ENCODE measurements around the gene KDM6A. TPM values are rescaled to one million over a fixed set of nuclear protein-coding genes. Genes with fewer than 3 reads are reported as not detected.
A peak's percentile ranks its signal among the peaks of the same experiment; 100 is the strongest.

Gene KDM6A
- total RNA-seq, 1 donor from 2014 or later: 9.4 TPM

DNA sequence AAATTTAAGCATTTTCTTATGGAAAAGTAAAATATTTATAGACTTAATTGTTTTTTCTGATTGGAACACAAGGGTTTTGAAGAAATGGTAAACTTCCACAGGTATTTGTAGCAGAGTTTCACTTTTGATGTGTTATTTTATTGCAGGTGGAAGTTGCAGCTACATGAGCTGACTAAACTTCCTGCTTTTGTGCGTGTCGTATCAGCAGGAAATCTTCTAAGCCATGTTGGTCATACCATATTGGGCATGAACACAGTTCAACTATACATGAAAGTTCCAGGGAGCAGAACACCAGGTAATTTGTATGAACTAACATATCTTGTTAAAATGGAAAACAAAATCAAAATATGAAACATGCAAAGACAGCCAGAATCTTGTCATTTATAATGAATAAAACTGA lies 210.3 kb downstream of the KDM6A start:
- no peak for DNase-seq

GRCh38 chrX:45110494-45110893 lies 237.5 kb downstream of the KDM6A start:
- Histone ChIP-seq H3K9me3 (replicated peaks) (no peaks in the 10 kb centered on the region), H3K4me3 (no peak overlapping the region), H3K4me1 (no peaks in the 10 kb centered on the region), H3K36me3 (peaks cover 8% of the 10 kb centered on the region), H3K27me3 (ENCODE audit: low read depth) (no peaks in the 10 kb centered on the region), H3K27ac (replicated peaks) (no peak overlapping the region)
- TF ChIP-seq, protein P1, sequence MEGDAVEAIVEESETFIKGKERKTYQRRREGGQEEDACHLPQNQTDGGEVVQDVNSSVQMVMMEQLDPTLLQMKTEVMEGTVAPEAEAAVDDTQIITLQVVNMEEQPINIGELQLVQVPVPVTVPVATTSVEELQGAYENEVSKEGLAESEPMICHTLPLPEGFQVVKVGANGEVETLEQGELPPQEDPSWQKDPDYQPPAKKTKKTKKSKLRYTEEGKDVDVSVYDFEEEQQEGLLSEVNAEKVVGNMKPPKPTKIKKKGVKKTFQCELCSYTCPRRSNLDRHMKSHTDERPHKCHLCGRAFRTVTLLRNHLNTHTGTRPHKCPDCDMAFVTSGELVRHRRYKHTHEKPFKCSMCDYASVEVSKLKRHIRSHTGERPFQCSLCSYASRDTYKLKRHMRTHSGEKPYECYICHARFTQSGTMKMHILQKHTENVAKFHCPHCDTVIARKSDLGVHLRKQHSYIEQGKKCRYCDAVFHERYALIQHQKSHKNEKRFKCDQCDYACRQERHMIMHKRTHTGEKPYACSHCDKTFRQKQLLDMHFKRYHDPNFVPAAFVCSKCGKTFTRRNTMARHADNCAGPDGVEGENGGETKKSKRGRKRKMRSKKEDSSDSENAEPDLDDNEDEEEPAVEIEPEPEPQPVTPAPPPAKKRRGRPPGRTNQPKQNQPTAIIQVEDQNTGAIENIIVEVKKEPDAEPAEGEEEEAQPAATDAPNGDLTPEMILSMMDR (IDR thresholded peaks at IDR 0.05; ENCODE audit: borderline replicate concordance): no peak
- DNase-seq: no peak
- intact Hi-C loops (cut with micrococcal nuclease): no loop called here

More for the DNA sequence above, 210.3 kb downstream of the KDM6A start:
- peaks cover 38% of the 10 kb centered on the region for H3K36me3 ChIP-seq
- intact Hi-C loops (cut with micrococcal nuclease): no loop called here
- H3K9me3 ChIP-seq (replicated peaks): no peaks in the 10 kb centered on the region
- TF ChIP-seq, protein P1 (IDR thresholded peaks at IDR 0.05; ENCODE audit: borderline replicate concordance): no peak
- no peak overlapping the region for H3K4me3 ChIP-seq
- no peaks in the 10 kb centered on the region for H3K27me3 ChIP-seq (ENCODE audit: low read depth)
- no peak overlapping the region for H3K27ac ChIP-seq (replicated peaks)
- no peaks in the 10 kb centered on the region for H3K4me1 ChIP-seq

DNA sequence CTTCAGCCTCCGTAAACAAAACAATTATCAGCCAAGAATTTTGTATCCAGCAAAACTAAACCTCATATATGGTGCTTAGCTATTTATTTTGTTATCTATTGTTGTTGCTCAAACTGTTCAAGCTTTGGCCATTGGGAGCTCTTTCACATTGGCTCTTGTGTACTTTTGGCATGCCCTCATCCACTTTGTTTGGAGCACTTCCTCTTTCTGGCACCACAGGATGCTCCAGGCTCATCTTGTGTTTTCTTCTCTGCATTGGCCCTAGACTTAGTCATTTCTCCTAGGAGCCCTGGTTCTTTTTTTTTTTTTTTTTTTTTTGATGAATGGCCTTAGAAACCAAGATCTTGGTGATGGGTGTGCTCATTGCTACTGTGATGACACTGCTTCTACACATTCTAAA lies 253.2 kb downstream of the KDM6A start:
- no peak for DNase-seq
- TF ChIP-seq, protein P1 (IDR thresholded peaks at IDR 0.05; ENCODE audit: borderline replicate concordance): no peak
- no peak overlapping the region for H3K4me3 ChIP-seq
- no peaks in the 10 kb centered on the region for H3K27me3 ChIP-seq (ENCODE audit: low read depth)
- H3K4me1 ChIP-seq: no peaks in the 10 kb centered on the region
- intact Hi-C loops (cut with micrococcal nuclease): no loop called here
- H3K9me3 ChIP-seq (replicated peaks): peaks cover 11% of the 10 kb centered on the region
- H3K27ac ChIP-seq (replicated peaks): no peak overlapping the region
- H3K36me3 ChIP-seq: no peaks in the 10 kb centered on the region

GRCh38 chrX:45128896-45129454 lies 256.0 kb downstream of the KDM6A start:
- TF ChIP-seq, protein P1 (IDR thresholded peaks at IDR 0.05; ENCODE audit: borderline replicate concordance): no peak

GRCh38 chrX:45133465-45133864 lies 260.5 kb downstream of the KDM6A start:
- H3K9me3 ChIP-seq (replicated peaks): no peaks in the 10 kb centered on the region
- H3K27ac ChIP-seq (replicated peaks): peak overlapping the region; percentile 66
- intact Hi-C loops (cut with micrococcal nuclease): no loop called here
- H3K27me3 ChIP-seq (ENCODE audit: low read depth): no peaks in the 10 kb centered on the region
- no peaks in the 10 kb centered on the region for H3K4me1 ChIP-seq
- no peak overlapping the region for H3K4me3 ChIP-seq
- TF ChIP-seq, protein P1 (IDR thresholded peaks at IDR 0.05; ENCODE audit: borderline replicate concordance): no peak
- DNase-seq: no peak
- H3K36me3 ChIP-seq: no peaks in the 10 kb centered on the region

More at GRCh38 chrX:45128896-45129454, 256.0 kb downstream of the KDM6A start:
- intact Hi-C loops (cut with micrococcal nuclease): no loop called here
- DNase-seq: no peak
- Histone ChIP-seq H3K4me3 (no peak overlapping the region), H3K4me1 (no peaks in the 10 kb centered on the region), H3K27ac (replicated peaks) (no peak overlapping the region), H3K36me3 (no peaks in the 10 kb centered on the region), H3K27me3 (ENCODE audit: low read depth) (no peaks in the 10 kb centered on the region), H3K9me3 (replicated peaks) (peaks cover 11% of the 10 kb centered on the region)
